Lower lobe of right lung (tissue), 2 donors: ENCODE measurements around the gene PDE4D. TPM values are rescaled to one million over a fixed set of nuclear protein-coding genes. Genes with fewer than 3 reads are reported as not detected.
A peak's percentile ranks its signal among the peaks of the same experiment; 100 is the strongest.

Experiments
- ATAC-seq, 2 donors: fragments of 200-7000 bp; cut with Tn5 transposase; one replicate each; pipeline ENCODE4 v1.9.1; 2020 to 2022; ENCODE audit warnings: mild to moderate bottlenecking in 2 of 2, moderate library complexity in 2 of 2
- DNase-seq: peaks from one replicate; pipeline ENCODE4 v3.0.0-alpha.2; 2020
- H3K27ac ChIP-seq: fragments of 200-600 bp; one replicate; pipeline ENCODE4 v1.8.0; 2022
- H3K27me3 ChIP-seq: fragments of 200-600 bp; one replicate; pipeline ENCODE4 v1.8.0; 2022; ENCODE audit warnings: low read depth
- H3K36me3 ChIP-seq: fragments of 200-600 bp; one replicate; pipeline ENCODE4 v1.8.0; 2022; ENCODE audit warnings: mild to moderate bottlenecking
- H3K4me1 ChIP-seq: fragments of 200-600 bp; one replicate; pipeline ENCODE4 v1.8.0; 2022
- H3K4me3 ChIP-seq: fragments of 200-600 bp; one replicate; pipeline ENCODE4 v1.8.0; 2022; ENCODE audit warnings: mild to moderate bottlenecking
- H3K9me3 ChIP-seq: fragments of 200-600 bp; one replicate; pipeline ENCODE4 v1.8.0; 2022
- intact Hi-C: fragments of 100-400 bp; cut with DNase I; formaldehyde crosslinking; loops from one replicate; pipeline ENCODE4 v1.11.0; 2022
- total RNA-seq: library from RNA; stranded (reverse); fragmentation: NEBNext Ultra II Directional; extraction: Animal tissue kit (Norgen Biotek cat#: 25700); gene quantifications from one replicate; pipeline ENCODE4 v1.2.1, GENCODE V29; 2021
- TF ChIP-seq, protein P1 (sequence below): fragments of 200-600 bp; IDR thresholded peaks from one replicate; pipeline ENCODE4 v1.8.0; 2022; ENCODE audit warnings: antibody characterized with exemption, mild to moderate bottlenecking
- donor health status: DM: no; HTN: yes; CAD: no; lungs with severe emphysema.

The PDE4D gene
- total RNA-seq, 1 donor from 2014 or later = 71.3 TPM

DNA sequence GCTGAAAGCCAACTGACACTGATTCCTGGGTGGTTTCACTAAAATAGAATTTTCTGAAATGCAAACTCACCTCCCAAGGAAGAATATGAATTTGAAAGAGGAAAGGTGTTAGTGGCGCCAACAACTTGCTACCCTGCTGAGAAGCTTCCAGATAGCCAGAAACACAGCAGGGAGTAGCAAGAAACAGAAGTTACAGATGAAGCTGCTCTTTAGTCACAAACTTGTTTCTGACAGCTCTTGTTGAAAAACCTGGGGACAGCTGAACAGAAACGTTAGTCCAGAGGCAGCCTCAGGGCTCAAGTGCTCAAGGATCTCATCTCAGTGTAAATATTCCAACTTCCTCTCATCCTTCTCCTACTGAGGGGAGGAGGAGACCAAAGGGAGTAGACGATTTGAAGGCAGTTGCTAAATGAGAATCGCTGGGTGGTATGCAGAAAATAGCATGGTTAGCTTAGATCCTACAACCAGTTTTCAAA lies 184.1 kb downstream of the PDE4D start:
- intact Hi-C loops = no loop called here
- Histone ChIP-seq H3K4me3 (no peak overlapping the region), H3K27ac (no peak overlapping the region), H3K9me3 (no peaks in the 10 kb centered on the region), H3K36me3 (no peaks in the 10 kb centered on the region), H3K27me3 (no peaks in the 10 kb centered on the region), H3K4me1 (peaks cover 3% of the 10 kb centered on the region)
- ATAC-seq (no peak), DNase-seq (no peak)
- TF ChIP-seq, protein P1, sequence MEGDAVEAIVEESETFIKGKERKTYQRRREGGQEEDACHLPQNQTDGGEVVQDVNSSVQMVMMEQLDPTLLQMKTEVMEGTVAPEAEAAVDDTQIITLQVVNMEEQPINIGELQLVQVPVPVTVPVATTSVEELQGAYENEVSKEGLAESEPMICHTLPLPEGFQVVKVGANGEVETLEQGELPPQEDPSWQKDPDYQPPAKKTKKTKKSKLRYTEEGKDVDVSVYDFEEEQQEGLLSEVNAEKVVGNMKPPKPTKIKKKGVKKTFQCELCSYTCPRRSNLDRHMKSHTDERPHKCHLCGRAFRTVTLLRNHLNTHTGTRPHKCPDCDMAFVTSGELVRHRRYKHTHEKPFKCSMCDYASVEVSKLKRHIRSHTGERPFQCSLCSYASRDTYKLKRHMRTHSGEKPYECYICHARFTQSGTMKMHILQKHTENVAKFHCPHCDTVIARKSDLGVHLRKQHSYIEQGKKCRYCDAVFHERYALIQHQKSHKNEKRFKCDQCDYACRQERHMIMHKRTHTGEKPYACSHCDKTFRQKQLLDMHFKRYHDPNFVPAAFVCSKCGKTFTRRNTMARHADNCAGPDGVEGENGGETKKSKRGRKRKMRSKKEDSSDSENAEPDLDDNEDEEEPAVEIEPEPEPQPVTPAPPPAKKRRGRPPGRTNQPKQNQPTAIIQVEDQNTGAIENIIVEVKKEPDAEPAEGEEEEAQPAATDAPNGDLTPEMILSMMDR = no peak

DNA sequence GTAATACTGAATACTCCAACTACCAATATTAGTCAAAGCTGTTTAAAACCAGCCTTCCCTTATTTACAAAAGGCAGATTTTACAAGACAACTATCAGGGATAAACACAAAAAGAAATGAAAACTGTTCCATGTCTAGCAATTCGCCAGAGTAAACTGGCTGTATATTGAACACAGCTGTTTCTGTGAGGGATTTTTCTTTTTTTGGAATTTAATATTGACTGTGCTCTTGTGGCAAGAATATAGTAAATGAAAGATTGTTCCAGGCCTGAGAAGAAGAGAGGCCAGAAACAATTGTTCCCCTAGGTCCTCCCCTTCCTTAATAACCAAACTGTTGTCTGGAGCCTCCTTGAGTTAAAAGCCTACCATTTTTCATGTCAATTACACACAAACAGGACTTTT lies 188.6 kb downstream of the PDE4D start:
- intact Hi-C loops = no loop called here
- ATAC-seq (no peak), DNase-seq (no peak)
- H3K4me1 ChIP-seq = peaks cover under 1% of the 10 kb centered on the region
- TF ChIP-seq, protein P1 = no peak
- H3K36me3 ChIP-seq = no peaks in the 10 kb centered on the region
- H3K9me3 ChIP-seq = no peaks in the 10 kb centered on the region
- no peak overlapping the region for H3K27ac ChIP-seq
- H3K4me3 ChIP-seq = no peak overlapping the region
- H3K27me3 ChIP-seq = no peaks in the 10 kb centered on the region

DNA sequence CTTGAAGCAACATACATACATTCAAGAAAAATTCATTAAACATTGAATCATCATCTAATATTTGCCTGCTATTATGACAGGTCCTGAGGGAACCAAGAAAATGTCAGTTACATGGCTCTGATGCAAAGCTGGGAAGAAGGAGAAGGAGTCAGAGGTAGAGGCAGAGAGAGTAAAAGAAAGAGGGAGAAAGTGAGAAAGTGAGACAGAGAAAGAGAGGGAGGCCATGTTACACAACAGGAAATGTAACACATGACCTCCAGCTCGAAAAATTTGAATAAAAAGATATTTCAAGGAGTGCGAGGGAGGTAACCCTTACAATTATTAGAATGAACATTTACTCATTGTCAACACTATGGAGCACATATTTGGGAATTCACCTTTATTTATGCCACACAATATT lies 189.7 kb downstream of the PDE4D start:
- intact Hi-C loops = no loop called here

DNA sequence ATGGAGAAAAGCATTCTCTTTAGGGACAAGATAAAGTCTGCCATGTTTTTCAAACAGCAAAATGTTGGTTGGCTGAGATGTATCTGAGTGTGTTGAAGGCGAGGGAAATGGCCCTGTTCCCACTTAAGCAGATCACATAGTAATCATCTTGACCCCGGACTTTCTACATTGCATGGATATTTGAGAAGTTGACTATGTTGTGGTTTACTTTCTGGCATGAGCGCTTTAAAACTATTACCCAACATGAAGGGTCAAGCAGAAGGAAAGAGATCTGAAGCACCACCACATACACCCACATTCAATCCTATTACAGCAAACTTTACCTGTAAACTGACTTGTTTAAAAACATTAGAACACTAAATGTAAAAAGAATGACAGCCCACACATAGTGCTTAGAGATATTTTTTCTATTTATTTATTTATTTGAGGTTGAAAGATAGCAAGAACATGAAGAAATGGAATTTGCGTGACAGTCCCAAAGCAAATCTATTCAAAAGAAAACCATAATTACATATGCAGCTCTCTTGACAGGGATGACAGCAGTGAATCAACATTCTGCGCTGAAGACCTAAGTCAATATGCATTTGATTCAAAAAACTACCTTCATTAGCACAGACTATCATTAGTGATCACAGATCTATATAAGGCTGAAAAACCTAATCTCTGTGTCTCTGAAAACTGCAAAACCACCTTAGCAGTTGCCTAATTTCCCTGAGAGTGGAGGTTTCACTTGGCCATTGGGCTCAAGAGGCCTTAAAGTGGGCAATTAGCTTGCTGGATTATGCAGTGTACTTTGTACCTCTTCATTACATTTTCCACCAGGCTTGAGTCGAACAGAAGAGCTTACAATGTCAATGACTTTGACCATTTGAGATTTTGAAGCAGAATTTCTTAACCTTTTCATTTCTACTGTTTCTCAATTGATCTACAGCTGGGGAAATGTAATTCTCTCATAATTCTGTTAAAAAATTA lies 195.0 kb downstream of the PDE4D start:
- intact Hi-C loops = no loop called here
- Histone ChIP-seq H3K27ac (no peak overlapping the region), H3K9me3 (no peaks in the 10 kb centered on the region), H3K4me1 (peaks cover 6% of the 10 kb centered on the region), H3K4me3 (no peak overlapping the region), H3K27me3 (no peaks in the 10 kb centered on the region), H3K36me3 (no peaks in the 10 kb centered on the region)
- DNase-seq = no peak
- ATAC-seq = peak; percentile 81 to 87
- TF ChIP-seq, protein P1 = no peak

More for the DNA sequence above, 189.7 kb downstream of the PDE4D start:
- H3K27ac ChIP-seq = no peak overlapping the region
- ATAC-seq = no peak
- H3K4me1 ChIP-seq = no peaks in the 10 kb centered on the region
- TF ChIP-seq, protein P1 = no peak
- no peaks in the 10 kb centered on the region for H3K36me3 ChIP-seq
- H3K9me3 ChIP-seq = no peaks in the 10 kb centered on the region
- no peak overlapping the region for H3K4me3 ChIP-seq
- no peak for DNase-seq
- H3K27me3 ChIP-seq = no peaks in the 10 kb centered on the region

DNA sequence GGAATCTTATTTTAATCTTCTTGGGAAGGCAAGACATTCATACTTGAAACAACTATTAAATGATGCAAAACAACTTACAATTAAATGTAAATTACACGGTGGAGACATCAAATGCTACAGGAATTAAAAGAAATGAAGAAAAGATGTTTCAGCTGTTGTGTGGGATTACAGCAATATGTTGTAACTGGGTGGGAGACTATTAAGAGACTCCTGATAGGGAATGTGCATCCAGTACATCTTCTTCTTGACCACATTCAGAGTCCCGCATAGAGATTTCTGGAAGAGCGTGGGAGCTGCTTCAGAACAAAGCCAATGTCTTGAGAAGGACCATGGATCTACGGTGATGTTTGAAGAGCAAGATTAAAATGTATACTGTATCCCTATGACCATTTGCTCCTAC lies 199.1 kb downstream of the PDE4D start:
- intact Hi-C loops = no loop called here
- H3K9me3 ChIP-seq = no peaks in the 10 kb centered on the region
- H3K36me3 ChIP-seq = no peaks in the 10 kb centered on the region
- DNase-seq = no peak
- no peak for ATAC-seq
- no peak overlapping the region for H3K4me3 ChIP-seq
- H3K27ac ChIP-seq = no peak overlapping the region
- TF ChIP-seq, protein P1 = no peak
- peaks cover 10% of the 10 kb centered on the region for H3K4me1 ChIP-seq
- H3K27me3 ChIP-seq = no peaks in the 10 kb centered on the region
